K562 (cell line): ENCODE measurements around the gene VTI1B. TPM values are rescaled to one million over a fixed set of nuclear protein-coding genes. Genes with fewer than 3 reads are reported as not detected.

Experiments
- ATAC-seq: fragments of 200-7000 bp; cut with Tn5 transposase; 3 replicates; pipeline ENCODE4 v1.9.1; 2020; ENCODE audit warnings: moderate library complexity
- BruUV-seq: library from RNA; stranded (reverse); fragments of 400-500 nt; replicated peaks from 2 replicates; lab custom pipeline; 2021; lab: Mats Ljungman, UMichigan
- CTCF ChIA-PET: fragments of 300-600 bp; formaldehyde crosslinking; extraction: SDS; loops from one replicate; lab custom pipeline; 2021; ENCODE audit warnings: low intra/inter-chr PET ratio; lab: Yijun Ruan, JAX
- POLR2A ChIA-PET: fragments of 300-600, 350-650 bp; sonication (Branson Sonifier 250); formaldehyde crosslinking; extraction: SDS; loops from one replicate; lab custom pipeline; 2021; ENCODE audit warnings: antibody characterized with exemption, inconsistent platforms; lab: Yijun Ruan, JAX
- DNase-seq, 4 experiments: peaks; one replicate each; pipeline versions ENCODE4 v3.0.0 to v3.0.0-alpha.2; 2011 to 2018; ENCODE audit warnings: low spot score in 3 of 4, mixed read lengths in 3 of 4; ENCODE audit errors: extremely low read depth in 1 of 4
- FAIRE-seq: peaks from 2 replicates; lab custom pipeline; 2011; peaks lifted over from hg19 to GRCh38; lab: Jason Lieb, UNC
- H2AFZ ChIP-seq: 2 replicates; pipeline ENCODE4 v1.6.0; 2011; ENCODE audit warnings: low read depth, low read length, control low read depth, inconsistent platforms
- H3K27ac ChIP-seq: fragments of 200-600 bp; 3 replicates; pipeline ENCODE4 v1.8.0; 2011; ENCODE audit warnings: low read depth, mild to moderate bottlenecking, control low read depth, inconsistent platforms, low read length, moderate library complexity, mixed read lengths; ENCODE audit errors: extremely low read depth
- H3K27me3 ChIP-seq, 2 experiments: fragments of 300-600 bp in 1 of 2; 2 replicates in 1 of 2; 3 replicates in 1 of 2; pipeline versions ENCODE4 v1.6.0 to v1.8.0; 2011; ENCODE audit warnings: inconsistent platforms in 2 of 2, low read length in 2 of 2, mild to moderate bottlenecking in 1 of 2, mixed read lengths in 1 of 2, moderate library complexity in 1 of 2; ENCODE audit not compliant: control insufficient read depth in 2 of 2, insufficient read depth in 2 of 2
- H3K36me3 ChIP-seq: fragments of 300-600 bp; 3 replicates; pipeline ENCODE4 v1.8.0; 2011; ENCODE audit warnings: mild to moderate bottlenecking, low read length, inconsistent platforms; ENCODE audit not compliant: control insufficient read depth, insufficient read depth
- H3K4me1 ChIP-seq, 2 experiments: fragments of 200-600 bp in 1 of 2; replicated peaks in 1 of 2; 2 replicates in 1 of 2; 3 replicates in 1 of 2; pipeline versions ENCODE4 v1.5.1 to v1.8.0; 2011; ENCODE audit warnings: inconsistent platforms in 2 of 2, low read length in 2 of 2, mild to moderate bottlenecking in 1 of 2, mixed read lengths in 1 of 2, moderate library complexity in 1 of 2; ENCODE audit not compliant: control insufficient read depth in 2 of 2, insufficient read depth in 2 of 2
- H3K4me2 ChIP-seq: 2 replicates; pipeline ENCODE4 v1.6.1; 2011; ENCODE audit warnings: low read length, control low read depth, inconsistent platforms, mixed read lengths; ENCODE audit not compliant: insufficient read depth
- H3K4me3 ChIP-seq: fragments of 200-600 bp; sonication (generic), shearing (Covaris generic); 2 replicates; pipeline ENCODE4 v1.5.1; 2016; ENCODE audit warnings: control low read depth, inconsistent platforms
- H3K79me2 ChIP-seq: fragments of 200-600 bp; 3 replicates; pipeline ENCODE4 v1.8.0; 2011; ENCODE audit warnings: low read length, inconsistent platforms; ENCODE audit not compliant: control insufficient read depth, insufficient read depth
- H3K9ac ChIP-seq, 2 experiments: 2 replicates each; pipeline versions ENCODE4 v1.6.0 to v1.6.1; 2011; ENCODE audit warnings: low read depth in 2 of 2, low read length in 2 of 2, control low read depth in 1 of 2, inconsistent platforms in 1 of 2, mild to moderate bottlenecking in 1 of 2, mixed read lengths in 1 of 2; ENCODE audit not compliant: insufficient read depth in 1 of 2
- H3K9me1 ChIP-seq: one replicate; pipeline ENCODE4 v1.6.0; 2011; ENCODE audit warnings: inconsistent platforms, mild to moderate bottlenecking, low read length, moderate library complexity; ENCODE audit not compliant: control insufficient read depth, insufficient read depth
- H3K9me3 ChIP-seq: replicated peaks from 2 replicates; pipeline ENCODE4 v1.5.1; 2011; ENCODE audit warnings: low read depth, low read length, inconsistent platforms; ENCODE audit not compliant: control insufficient read depth, insufficient read depth
- H4K20me1 ChIP-seq: replicated peaks from 2 replicates; pipeline ENCODE4 v1.6.1; 2011; ENCODE audit warnings: low read length, inconsistent platforms, mixed read lengths; ENCODE audit not compliant: control insufficient read depth, insufficient read depth
- ADNP ChIP-seq: fragments of 200-800 bp; sonication (Bioruptor generic); IDR thresholded peaks from 2 replicates; pipeline ENCODE4 v1.6.1; 2016; ENCODE audit warnings: missing genetic modification characterization, missing compliant biosample characterization
- BCOR ChIP-seq: fragments of 450-650 bp; IDR thresholded peaks from 2 replicates; pipeline ENCODE4 v1.6.1; 2016
- EGR1 ChIP-seq: fragments of 450-650 bp; conservative IDR thresholded peaks from 2 replicates; pipeline ENCODE4 v1.6.1; 2017; ENCODE audit warnings: mild to moderate bottlenecking
- GATAD2A ChIP-seq: fragments of 450-650 bp; IDR thresholded peaks from 2 replicates; pipeline ENCODE4 v1.6.1; 2017
- LCOR ChIP-seq: sonication (generic); formaldehyde crosslinking; IDR thresholded peaks from 2 replicates; pipeline ENCODE4 v1.8.0; 2022; ENCODE audit warnings: mild to moderate bottlenecking, missing genetic modification reagents
- MAFF ChIP-seq: IDR thresholded peaks from 2 replicates; pipeline ENCODE4 v1.6.1; 2012; ENCODE audit warnings: low read length, improper control_type of control experiment
- MAFK ChIP-seq: IDR thresholded peaks from 2 replicates; pipeline ENCODE4 v1.6.1; 2011; ENCODE audit warnings: low read length, improper control_type of control experiment
- NUFIP1 ChIP-seq: fragments of 450-650 bp; IDR thresholded peaks from 2 replicates; pipeline ENCODE4 v1.6.1; 2018; ENCODE audit not compliant: partially characterized antibody
- PHF8 ChIP-seq: fragments of 200-600 bp; sonication (generic); IDR thresholded peaks from 2 replicates; pipeline ENCODE4 v1.6.1; 2012; ENCODE audit warnings: mixed run types, mild to moderate bottlenecking, inconsistent platforms, low read length, moderate library complexity, borderline replicate concordance
- PRMT5 ChIP-seq: sonication (generic); formaldehyde crosslinking; IDR thresholded peaks from 2 replicates; pipeline ENCODE4 v1.5.0; 2020; ENCODE audit warnings: missing genetic modification reagents
- RBM25 ChIP-seq: fragments of 200-400 bp; formaldehyde crosslinking; IDR thresholded peaks from 2 replicates; pipeline ENCODE4 v1.6.1; 2018; ENCODE audit warnings: low read length, low read depth, moderate library complexity; ENCODE audit not compliant: severe bottlenecking
- SMAD3 ChIP-seq: fragments of 450-650 bp; formaldehyde crosslinking; conservative IDR thresholded peaks from 2 replicates; pipeline ENCODE4 v1.4.0; 2020; ENCODE audit warnings: mild to moderate bottlenecking
- SMC3 ChIP-seq: conservative IDR thresholded peaks from 2 replicates; pipeline ENCODE4 v1.6.1; 2011; ENCODE audit warnings: low read depth, low read length, improper control_type of control experiment; ENCODE audit not compliant: insufficient read depth
- SRSF9 ChIP-seq: fragments of 200-400 bp; formaldehyde crosslinking; IDR thresholded peaks from 2 replicates; pipeline ENCODE4 v1.6.1; 2017; ENCODE audit warnings: low read depth, low read length, borderline replicate concordance
- TSC22D4 ChIP-seq: fragments of 450-650 bp; IDR thresholded peaks from 2 replicates; pipeline ENCODE4 v1.6.1; 2016; ENCODE audit warnings: missing genetic modification characterization, missing biosample characterization, control low read depth
- ZNF121 ChIP-seq: sonication (generic); formaldehyde crosslinking; conservative IDR thresholded peaks from 2 replicates; pipeline ENCODE4 v1.8.0; 2022; ENCODE audit warnings: missing genetic modification reagents
- WGBS: fragments of 100-300 bp; shearing (Covaris generic); methylation state at CpG from one replicate; pipeline ENCODE4 v1.1.6; 2016; ENCODE audit warnings: low coverage, mixed read lengths; ENCODE audit not compliant: insufficient coverage; ENCODE audit errors: missing lambda C conversion rate; 5-methylcytosine and 5-hydroxymethylcytosine counted together
- in situ Hi-C: fragments of 300-500 bp; cut with MboI; formaldehyde crosslinking; loops from 4 replicates; pipeline ENCODE4 v1.15.0; 2018; ENCODE audit warnings: inconsistent platforms, mixed read lengths
- intact Hi-C: fragments of 100-400 bp; cut with micrococcal nuclease; formaldehyde crosslinking; loops from 2 replicates; pipeline ENCODE4 v1.14.2; 2022
- polyA plus RNA-seq, 8 experiments: library from polyadenylated mRNA; depleted of rRNA in 4 of 8; stranded (reverse) in 5 of 8; unstranded in 3 of 8; fragments of >200 nt; fragmentation: Nextera tagmentation in 2 of 8; fragmentation: Illumina TruSeq in 1 of 8; extraction: Ambion mirVana in 2 of 8; extraction: Trizol in 1 of 8; gene quantifications; 2 replicates each; pipeline versions ENCODE4 v1.2.1 to v1.2.3, GENCODE V29; 2011 to 2014; ENCODE audit warnings: inconsistent platforms in 1 of 8, missing spikeins in 1 of 8
- total RNA-seq, 7 experiments: library from RNA; depleted of rRNA in 6 of 7; stranded (reverse); fragments of >200 nt in 6 of 7; fragmentation: Illumina TruSeq in 2 of 7; extraction: Trizol in 2 of 7; gene quantifications; 2 replicates each; pipeline versions ENCODE4 v1.2.1 to v1.2.3, GENCODE V29; 2011 to 2021; ENCODE audit warnings: low replicate concordance in 1 of 7
- TF ChIP-seq, protein P1 (sequence below): IDR thresholded peaks from 2 replicates; pipeline ENCODE4 v1.6.1; 2012; ENCODE audit warnings: low read depth, low read length, improper control_type of control experiment, borderline replicate concordance
- TF ChIP-seq, protein P2 (sequence below), 2 experiments: IDR thresholded peaks; 2 replicates each; pipeline ENCODE4 v1.6.1; 2012; ENCODE audit warnings: improper control_type of control experiment in 2 of 2, low read depth in 2 of 2, low read length in 2 of 2, borderline replicate concordance in 1 of 2

The VTI1B gene
- total and polyA plus RNA-seq, 9 of the 15 experiments (the other 6 are each of a cell fraction or from before 2014, with no cell fraction given), result 7.8 to 69.8 (median 50.1) TPM

DNA sequence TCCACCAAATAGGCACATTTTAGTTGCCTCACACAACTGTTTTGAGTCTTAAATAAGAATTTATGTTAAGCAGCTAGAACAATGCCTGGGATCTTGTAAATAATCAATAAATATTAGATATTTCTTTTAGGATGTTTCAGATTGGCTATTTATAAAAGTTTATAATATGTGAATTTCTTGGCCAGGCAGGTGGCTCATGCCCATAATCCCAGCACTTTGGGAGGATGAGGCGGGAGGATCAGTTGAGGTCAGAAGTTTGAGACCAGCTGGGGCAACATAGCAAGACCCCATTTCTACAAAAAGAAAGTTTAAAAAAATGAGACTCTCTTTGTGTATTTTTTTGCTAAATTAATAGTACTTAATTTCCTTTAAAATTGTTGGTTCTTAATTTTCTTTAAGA lies 33.0 kb downstream of the VTI1B start:
- Histone ChIP-seq H2AFZ (no peak overlapping the region), H3K27ac (no peak overlapping the region), H3K9ac (no peak overlapping the region), H3K9me3 (no peaks in the 10 kb centered on the region), H3K36me3 (peaks cover 17% of the 10 kb centered on the region; the same call in 2 of the 3 replicates), H3K4me1 (peaks cover 0 to 29% of the 10 kb centered on the region in 2 experiments; a peak in 3 of 5 replicates), H3K9me1 (no peaks in the 10 kb centered on the region), H3K4me2 (no peak overlapping the region), H3K27me3 (no peaks in the 10 kb centered on the region), H3K79me2 (no peaks in the 10 kb centered on the region), H3K4me3 (no peak overlapping the region), H4K20me1 (no peaks in the 10 kb centered on the region)
- intact Hi-C loops (no loop called here), in situ Hi-C loops (no loop called here)
- POLR2A ChIA-PET, result interaction anchor here (0.7 to 1.5 kb wide), 4 partner anchors 14 to 27 kb away, joined by 3 to 6 read pairs (median 3); no protein-coding TSS in a partner anchor
- DNase-seq (no peak), FAIRE-seq (no peak), ATAC-seq (no peak)
- 92% methylated on average over 1 of the region's 1 CpG for WGBS
- BruUV-seq, result no TSS peak
- TF ChIP-seq SMC3 (no peak), PRMT5 (no peak), SRSF9 (no peak), TSC22D4 (tag) (no peak), ZNF121 (peak; percentile 60), MAFK (no peak), BCOR (no peak), PHF8 (no peak), EGR1 (no peak), NUFIP1 (no peak), GATAD2A (no peak), LCOR (CRISPR knock-in tag) (no peak), SMAD3 (CRISPR knock-in tag) (no peak), ADNP (tag) (peak; percentile 53; the same call in 1 of the 2 replicates), RBM25 (peak; percentile 58), MAFF (no peak)
- TF ChIP-seq, protein P1, sequence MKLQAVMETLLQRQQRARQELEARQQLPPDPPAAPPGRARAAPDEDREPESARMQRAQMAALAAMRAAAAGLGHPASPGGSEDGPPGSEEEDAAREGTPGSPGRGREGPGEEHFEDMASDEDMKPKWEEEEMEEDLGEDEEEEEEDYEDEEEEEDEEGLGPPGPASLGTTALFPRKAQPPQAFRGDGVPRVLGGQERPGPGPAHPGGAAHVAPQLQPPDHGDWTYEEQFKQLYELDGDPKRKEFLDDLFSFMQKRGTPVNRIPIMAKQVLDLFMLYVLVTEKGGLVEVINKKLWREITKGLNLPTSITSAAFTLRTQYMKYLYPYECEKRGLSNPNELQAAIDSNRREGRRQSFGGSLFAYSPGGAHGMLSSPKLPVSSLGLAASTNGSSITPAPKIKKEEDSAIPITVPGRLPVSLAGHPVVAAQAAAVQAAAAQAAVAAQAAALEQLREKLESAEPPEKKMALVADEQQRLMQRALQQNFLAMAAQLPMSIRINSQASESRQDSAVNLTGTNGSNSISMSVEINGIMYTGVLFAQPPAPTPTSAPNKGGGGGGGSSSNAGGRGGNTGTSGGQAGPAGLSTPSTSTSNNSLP, result no peak
- TF ChIP-seq, protein P2, sequence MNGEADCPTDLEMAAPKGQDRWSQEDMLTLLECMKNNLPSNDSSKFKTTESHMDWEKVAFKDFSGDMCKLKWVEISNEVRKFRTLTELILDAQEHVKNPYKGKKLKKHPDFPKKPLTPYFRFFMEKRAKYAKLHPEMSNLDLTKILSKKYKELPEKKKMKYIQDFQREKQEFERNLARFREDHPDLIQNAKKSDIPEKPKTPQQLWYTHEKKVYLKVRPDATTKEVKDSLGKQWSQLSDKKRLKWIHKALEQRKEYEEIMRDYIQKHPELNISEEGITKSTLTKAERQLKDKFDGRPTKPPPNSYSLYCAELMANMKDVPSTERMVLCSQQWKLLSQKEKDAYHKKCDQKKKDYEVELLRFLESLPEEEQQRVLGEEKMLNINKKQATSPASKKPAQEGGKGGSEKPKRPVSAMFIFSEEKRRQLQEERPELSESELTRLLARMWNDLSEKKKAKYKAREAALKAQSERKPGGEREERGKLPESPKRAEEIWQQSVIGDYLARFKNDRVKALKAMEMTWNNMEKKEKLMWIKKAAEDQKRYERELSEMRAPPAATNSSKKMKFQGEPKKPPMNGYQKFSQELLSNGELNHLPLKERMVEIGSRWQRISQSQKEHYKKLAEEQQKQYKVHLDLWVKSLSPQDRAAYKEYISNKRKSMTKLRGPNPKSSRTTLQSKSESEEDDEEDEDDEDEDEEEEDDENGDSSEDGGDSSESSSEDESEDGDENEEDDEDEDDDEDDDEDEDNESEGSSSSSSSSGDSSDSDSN (IDR thresholded peaks at IDR 0.05; ENCODE audit: borderline replicate concordance in 1 of 2, low read depth in 2 of 2, low read length in 2 of 2), result no peak
- CTCF ChIA-PET, result no interaction called here
